ENCODE measurements around the gene TMEM170B. TPM values are rescaled to one million over a fixed set of nuclear protein-coding genes. Genes with fewer than 3 reads are reported as not detected.

Gene TMEM170B
- total RNA-seq, 1 donor: 4.0 TPM

GRCh38 chr6:11492464-11493290, 44.9 kb upstream of the TMEM170B start:
- H3K9me3 ChIP-seq (ENCODE audit: low read depth, low read length): no peaks in the 10 kb centered on the region
- no peaks in the 10 kb centered on the region for H3K27me3 ChIP-seq (ENCODE audit: insufficient read depth, low read length)
- no peaks in the 10 kb centered on the region for H4K20me1 ChIP-seq (ENCODE audit: insufficient read depth, low read length)
- H3K27ac ChIP-seq (ENCODE audit: low read depth, low read length): no peak overlapping the region
- DNase-seq (ENCODE audit: insufficient read length, low spot score, missing footprints): no peak
- H3K4me1 ChIP-seq (ENCODE audit: insufficient read depth, low read length): peaks cover 12% of the 10 kb centered on the region
- H3K4me3 ChIP-seq (ENCODE audit: insufficient read depth, low read length): no peak overlapping the region
- H3K36me3 ChIP-seq (ENCODE audit: insufficient read depth, low read length): no peaks in the 10 kb centered on the region
- no peak overlapping the region for H2AFZ ChIP-seq (ENCODE audit: low read length)
- no peak overlapping the region for H3K4me2 ChIP-seq (ENCODE audit: insufficient read depth, low read length)
- no peaks in the 10 kb centered on the region for H3K79me2 ChIP-seq (ENCODE audit: insufficient read depth, low read length)
- TF ChIP-seq CTCF (IDR thresholded peaks at IDR 0.05; ENCODE audit: extremely low read depth, low read depth, low read length): no peak

DNA sequence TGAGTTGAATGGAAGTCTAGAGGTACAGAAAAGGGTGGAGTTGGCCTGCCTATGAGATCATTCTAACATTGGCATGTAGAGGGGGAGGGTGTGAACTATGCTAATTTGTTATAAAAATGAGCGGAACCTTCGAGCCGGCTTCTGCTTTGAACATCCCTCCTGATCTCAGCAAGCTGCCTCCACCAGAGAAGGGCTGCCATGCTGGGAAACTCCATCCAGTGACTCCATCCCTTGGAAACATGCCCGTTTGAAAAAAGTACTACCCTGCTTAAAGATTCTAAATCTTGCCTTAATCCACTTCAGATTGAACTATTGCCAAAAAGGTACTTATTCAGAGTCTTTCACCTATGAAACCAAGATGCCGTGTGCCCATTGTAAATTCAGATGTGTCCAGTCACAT, 43.6 kb upstream of the TMEM170B start:
- Histone ChIP-seq H4K20me1 (ENCODE audit: insufficient read depth, low read length) (no peaks in the 10 kb centered on the region), H3K27me3 (ENCODE audit: insufficient read depth, low read length) (no peaks in the 10 kb centered on the region), H3K9me3 (ENCODE audit: low read depth, low read length) (no peaks in the 10 kb centered on the region), H3K36me3 (ENCODE audit: insufficient read depth, low read length) (no peaks in the 10 kb centered on the region), H3K79me2 (ENCODE audit: insufficient read depth, low read length) (no peaks in the 10 kb centered on the region), H3K4me3 (ENCODE audit: insufficient read depth, low read length) (no peak overlapping the region), H3K4me1 (ENCODE audit: insufficient read depth, low read length) (peaks cover 12% of the 10 kb centered on the region), H3K4me2 (ENCODE audit: insufficient read depth, low read length) (no peak overlapping the region), H2AFZ (ENCODE audit: low read length) (no peak overlapping the region), H3K27ac (ENCODE audit: low read depth, low read length) (no peak overlapping the region)
- no peak for TF ChIP-seq CTCF (IDR thresholded peaks at IDR 0.05; ENCODE audit: extremely low read depth, low read depth, low read length)
- peak; percentile 50 for DNase-seq (ENCODE audit: insufficient read length, low spot score, missing footprints)

DNA sequence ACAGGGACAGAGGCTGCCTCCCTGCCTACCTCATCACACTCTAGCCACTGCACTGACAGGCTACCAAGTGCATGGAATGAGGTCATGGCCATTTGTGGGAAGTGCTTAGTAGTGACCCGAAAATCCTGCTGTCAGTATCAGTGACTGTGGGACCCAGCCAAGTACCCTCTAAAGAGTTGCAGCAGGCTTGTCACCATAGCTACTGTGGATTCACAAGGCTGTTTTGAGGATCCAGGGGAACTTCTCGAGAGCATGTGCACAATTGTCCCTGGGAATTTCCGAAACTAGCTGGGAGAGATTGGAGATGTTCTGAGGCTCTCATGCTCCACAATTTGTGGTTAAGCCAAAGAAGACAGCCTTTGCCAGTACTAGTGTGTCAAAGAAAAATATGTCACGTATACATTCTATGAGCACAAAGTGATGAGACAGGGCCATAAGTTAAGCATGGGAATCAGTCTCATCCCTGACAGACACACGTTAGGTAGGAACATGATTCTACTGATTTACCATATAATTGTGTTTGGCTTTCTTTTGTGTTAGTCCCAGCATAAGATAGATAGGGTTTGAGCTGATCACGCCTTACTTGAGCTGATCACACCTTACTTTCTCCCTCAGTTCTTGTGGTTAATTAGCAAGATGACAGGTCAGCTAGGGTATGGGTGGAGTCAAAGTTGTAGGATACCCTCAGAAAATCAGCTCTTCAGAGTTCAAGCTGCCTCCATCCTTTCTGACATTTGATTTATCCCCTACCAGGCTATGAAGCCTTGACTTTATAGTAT, 42.6 kb upstream of the TMEM170B start:
- no peaks in the 10 kb centered on the region for H3K9me3 ChIP-seq (ENCODE audit: low read depth, low read length)
- H3K27ac ChIP-seq (ENCODE audit: low read depth, low read length): no peak overlapping the region
- no peak overlapping the region for H3K4me3 ChIP-seq (ENCODE audit: insufficient read depth, low read length)
- H4K20me1 ChIP-seq (ENCODE audit: insufficient read depth, low read length): no peaks in the 10 kb centered on the region
- no peaks in the 10 kb centered on the region for H3K36me3 ChIP-seq (ENCODE audit: insufficient read depth, low read length)
- H3K27me3 ChIP-seq (ENCODE audit: insufficient read depth, low read length): no peaks in the 10 kb centered on the region
- TF ChIP-seq CTCF (IDR thresholded peaks at IDR 0.05; ENCODE audit: extremely low read depth, low read depth, low read length): no peak
- DNase-seq (ENCODE audit: insufficient read length, low spot score, missing footprints): no peak
- peaks cover 15% of the 10 kb centered on the region for H3K4me1 ChIP-seq (ENCODE audit: insufficient read depth, low read length)
- H3K4me2 ChIP-seq (ENCODE audit: insufficient read depth, low read length): no peak overlapping the region
- no peak overlapping the region for H2AFZ ChIP-seq (ENCODE audit: low read length)
- H3K79me2 ChIP-seq (ENCODE audit: insufficient read depth, low read length): no peaks in the 10 kb centered on the region

DNA sequence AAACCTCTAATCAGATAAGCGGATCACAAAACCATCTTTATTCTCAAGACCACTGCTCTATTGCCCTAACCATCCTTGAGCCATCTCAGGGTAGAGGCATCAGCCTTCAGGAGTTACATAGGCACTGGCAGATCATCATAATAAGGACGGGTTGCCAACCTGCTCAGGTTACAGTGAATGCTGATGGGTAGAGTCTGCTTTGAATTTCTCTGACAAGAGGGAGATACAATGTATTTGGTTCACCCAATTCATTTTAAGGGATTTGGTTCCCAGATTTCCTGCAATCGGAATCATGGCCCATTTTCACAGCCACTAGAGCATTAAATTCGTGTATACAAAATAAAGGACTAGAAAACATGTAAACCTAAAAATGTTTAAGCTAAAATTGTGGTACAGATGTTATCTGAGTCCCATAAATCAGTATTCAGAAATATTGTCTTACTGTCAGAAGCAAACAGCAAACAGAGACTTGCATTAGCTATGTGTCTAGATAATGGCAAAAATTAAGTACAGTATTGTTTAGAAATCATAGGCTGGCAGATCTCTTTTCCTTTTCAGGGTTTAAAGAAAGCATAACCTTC, 41.9 kb upstream of the TMEM170B start:
- Histone ChIP-seq H3K36me3 (ENCODE audit: insufficient read depth, low read length) (no peaks in the 10 kb centered on the region), H3K9me3 (ENCODE audit: low read depth, low read length) (no peaks in the 10 kb centered on the region), H3K27ac (ENCODE audit: low read depth, low read length) (no peak overlapping the region), H3K4me2 (ENCODE audit: insufficient read depth, low read length) (peak overlapping the region; percentile 47), H3K27me3 (ENCODE audit: insufficient read depth, low read length) (no peaks in the 10 kb centered on the region), H3K4me3 (ENCODE audit: insufficient read depth, low read length) (no peak overlapping the region), H3K4me1 (ENCODE audit: insufficient read depth, low read length) (peaks cover 18% of the 10 kb centered on the region), H4K20me1 (ENCODE audit: insufficient read depth, low read length) (no peaks in the 10 kb centered on the region), H3K79me2 (ENCODE audit: insufficient read depth, low read length) (no peaks in the 10 kb centered on the region), H2AFZ (ENCODE audit: low read length) (peak overlapping the region; percentile 51)
- TF ChIP-seq CTCF (IDR thresholded peaks at IDR 0.05; ENCODE audit: extremely low read depth, low read depth, low read length): no peak
- no peak for DNase-seq (ENCODE audit: insufficient read length, low spot score, missing footprints)

Data from osteoblast (primary cell).